HL-60 (cell line): Measurements from ENCODE around the gene CACNA1C.

Experiments used
- DNase-seq, 2 experiments: peaks; one replicate each; pipeline ENCODE4 v3.0.0-alpha.2; 2010 to 2020; ENCODE audit warnings: low read depth in 1 of 2, low spot score in 1 of 2
- H3K27ac ChIP-seq: fragments of 250-450 bp; sonication (Bioruptor Pico); replicated peaks from 2 replicates; pipeline ENCODE4 v1.5.1; 2020; ENCODE audit warnings: mild to moderate bottlenecking, moderate library complexity
- H3K27me3 ChIP-seq: fragments of 250-450 bp; sonication (Bioruptor Pico); 2 replicates; pipeline ENCODE4 v1.5.1; 2021; ENCODE audit warnings: mild to moderate bottlenecking, moderate library complexity; ENCODE audit not compliant: insufficient read depth, poor library complexity, severe bottlenecking
- H3K4me3 ChIP-seq: replicated peaks from 2 replicates; pipeline ENCODE4 v1.5.1; 2011; ENCODE audit warnings: mild to moderate bottlenecking, control low read depth, low read length; ENCODE audit not compliant: insufficient read depth
- GABPA ChIP-seq: IDR thresholded peaks from 2 replicates; pipeline ENCODE4 v1.6.1; 2012; ENCODE audit warnings: low read depth
- POLR2AphosphoS5 ChIP-seq: IDR thresholded peaks from 2 replicates; pipeline ENCODE4 v1.6.1; 2012; ENCODE audit warnings: low read depth
- REST ChIP-seq: IDR thresholded peaks from 2 replicates; pipeline ENCODE4 v1.6.1; 2012; ENCODE audit warnings: low read depth; ENCODE audit not compliant: insufficient replicate concordance
- SPI1 ChIP-seq: IDR thresholded peaks from 2 replicates; pipeline ENCODE4 v1.6.1; 2012; ENCODE audit warnings: low read depth, mild to moderate bottlenecking, borderline replicate concordance
- TF ChIP-seq, protein P1 (sequence below): IDR thresholded peaks from one replicate; pipeline ENCODE4 v1.5.1; 2011; ENCODE audit warnings: low read length, control low read depth, inconsistent platforms; ENCODE audit not compliant: insufficient read depth

The CACNA1C gene

GRCh38 chr12:2248087-2248900 is 195.5 kb downstream of the CACNA1C start:
- Histone ChIP-seq H3K4me3 (no peak overlapping the region), H3K27ac (no peak overlapping the region), H3K27me3 (no peaks in the 10 kb centered on the region)
- no peak for DNase-seq
- TF ChIP-seq GABPA (no peak), SPI1 (no peak), REST (no peak), POLR2AphosphoS5 (no peak)
- TF ChIP-seq, protein P1, sequence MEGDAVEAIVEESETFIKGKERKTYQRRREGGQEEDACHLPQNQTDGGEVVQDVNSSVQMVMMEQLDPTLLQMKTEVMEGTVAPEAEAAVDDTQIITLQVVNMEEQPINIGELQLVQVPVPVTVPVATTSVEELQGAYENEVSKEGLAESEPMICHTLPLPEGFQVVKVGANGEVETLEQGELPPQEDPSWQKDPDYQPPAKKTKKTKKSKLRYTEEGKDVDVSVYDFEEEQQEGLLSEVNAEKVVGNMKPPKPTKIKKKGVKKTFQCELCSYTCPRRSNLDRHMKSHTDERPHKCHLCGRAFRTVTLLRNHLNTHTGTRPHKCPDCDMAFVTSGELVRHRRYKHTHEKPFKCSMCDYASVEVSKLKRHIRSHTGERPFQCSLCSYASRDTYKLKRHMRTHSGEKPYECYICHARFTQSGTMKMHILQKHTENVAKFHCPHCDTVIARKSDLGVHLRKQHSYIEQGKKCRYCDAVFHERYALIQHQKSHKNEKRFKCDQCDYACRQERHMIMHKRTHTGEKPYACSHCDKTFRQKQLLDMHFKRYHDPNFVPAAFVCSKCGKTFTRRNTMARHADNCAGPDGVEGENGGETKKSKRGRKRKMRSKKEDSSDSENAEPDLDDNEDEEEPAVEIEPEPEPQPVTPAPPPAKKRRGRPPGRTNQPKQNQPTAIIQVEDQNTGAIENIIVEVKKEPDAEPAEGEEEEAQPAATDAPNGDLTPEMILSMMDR = no peak

- TF ChIP-seq GABPA (no peak), SPI1 (no peak), REST (no peak), POLR2AphosphoS5 (no peak)
- TF ChIP-seq, protein P1 = no peak
- no peak overlapping the region for H3K27ac ChIP-seq
- no peak overlapping the region for H3K4me3 ChIP-seq
- no peak for DNase-seq
- no peaks in the 10 kb centered on the region for H3K27me3 ChIP-seq
Measured at GRCh38 chr12:2248901-2249381, 196.2 kb downstream of the CACNA1C start.

GRCh38 chr12:2250797-2251196 is 198.0 kb downstream of the CACNA1C start:
- TF ChIP-seq REST = no peak
- no peak for TF ChIP-seq GABPA
- TF ChIP-seq, protein P1 = no peak
- no peak for TF ChIP-seq SPI1
- no peak for TF ChIP-seq POLR2AphosphoS5
- no peak overlapping the region for H3K27ac ChIP-seq

More at GRCh38 chr12:2250797-2251196, 198.0 kb downstream of the CACNA1C start:
- Histone ChIP-seq H3K27me3 (no peaks in the 10 kb centered on the region), H3K4me3 (no peak overlapping the region)
- no peak for DNase-seq
